ENCODE measurements around the gene SFT2D3. TPM values are rescaled to one million over a fixed set of nuclear protein-coding genes. Genes with fewer than 3 reads are reported as not detected.

SFT2D3 gene
- total and polyA plus RNA-seq, 2 of the 8 experiments (the other 6 are each of a cell fraction or from before 2014, with no cell fraction given), result 7.3 to 10.3 TPM

GRCh38 chr2:127681288-127681804, 20.0 kb upstream of the SFT2D3 start:
- Histone ChIP-seq H3K23me2 (ENCODE audit: low read depth, low read length) (no peaks in the 10 kb centered on the region), H3K27me3 (replicated peaks in 1 of 4; ENCODE audit: control insufficient read depth in 3 of 4, extremely low read depth in 1 of 4, insufficient read depth in 3 of 4, low read length in 3 of 4) (peaks cover 2 to 16% (median 9%) of the 10 kb centered on the region in 4 experiments), H2AFZ (ENCODE audit: low read length) (no peak overlapping the region), H2BK12ac (ENCODE audit: low read depth, low read length) (0 out of 2 replicates have a peak overlapping the region, but pooled peaks have one; percentile 39), H3K4me1 (replicated peaks in 1 of 4; ENCODE audit: control insufficient read depth in 3 of 4, insufficient read depth in 4 of 4, low read length in 3 of 4) (peaks cover 0 to 8% (median 0%) of the 10 kb centered on the region in 4 experiments; a peak in 2 of 7 replicates), H3K14ac (ENCODE audit: insufficient read length) (no peak overlapping the region), H2BK120ac (replicated peaks; ENCODE audit: low read depth, low read length) (no peak overlapping the region), H3K27ac (ENCODE audit: low read depth, low read length) (no peak overlapping the region), H3K4me2 (ENCODE audit: insufficient read depth in 1 of 2, low read depth in 2 of 2, low read length in 2 of 2) (no peak overlapping the region; a peak in 1 of 4 replicates), H3K9me3 (ENCODE audit: insufficient read depth in 2 of 2, low read depth in 1 of 2, low read length in 1 of 2) (no peaks in the 10 kb centered on the region), H4K91ac (replicated peaks; ENCODE audit: insufficient read length, low read length) (no peak overlapping the region), H3K4ac (replicated peaks; ENCODE audit: insufficient read length, low read depth, low read length) (peak overlapping the region; percentile 29), H2BK15ac (ENCODE audit: low read length) (no peak overlapping the region), H4K5ac (ENCODE audit: insufficient read length, low read depth, low read length) (no peak overlapping the region), H3K79me2 (ENCODE audit: control insufficient read depth in 1 of 2, insufficient read depth in 2 of 2, low read length in 2 of 2) (no peaks in the 10 kb centered on the region), H3K56ac (replicated peaks; ENCODE audit: insufficient read length, low read depth, low read length) (no peak overlapping the region), H3K36me3 (ENCODE audit: control insufficient read depth in 2 of 4, insufficient read depth in 4 of 4, low read length in 3 of 4) (no peaks in the 10 kb centered on the region), H4K20me1 (replicated peaks in 1 of 2; ENCODE audit: control insufficient read depth in 1 of 2, insufficient read depth in 2 of 2, low read length in 2 of 2) (no peaks in the 10 kb centered on the region), H3K18ac (ENCODE audit: extremely low read depth, low read length) (no peak overlapping the region), H4K8ac (ENCODE audit: extremely low read depth, insufficient read depth, low read length) (peak overlapping the region; percentile 75; the same call in 1 of the 2 replicates), H3K79me1 (ENCODE audit: low read depth, low read length) (no peaks in the 10 kb centered on the region), H3K9ac (replicated peaks in 1 of 4; ENCODE audit: extremely low read depth in 1 of 4, low read depth in 3 of 4, low read length in 3 of 4) (no peak overlapping the region), H2BK5ac (ENCODE audit: low read depth, low read length) (no peak overlapping the region), H3K4me3 (ENCODE audit: extremely low read depth in 1 of 4, insufficient read depth in 2 of 4, low read depth in 3 of 4, low read length in 4 of 4) (no peak overlapping the region), H3K23ac (ENCODE audit: insufficient read length) (no peak overlapping the region), H2BK20ac (ENCODE audit: low read length) (no peak overlapping the region), H2AK5ac (ENCODE audit: low read depth, low read length) (no peak overlapping the region)
- DNase-seq (ENCODE audit: low read depth in 1 of 2, low spot score in 2 of 2), result peak in 1 of 2 experiments; percentile 60
- POLR2A ChIA-PET (ENCODE audit: partially characterized antibody), result interaction anchor here (1.0 to 1.1 kb wide), 2 partner anchors 21 to 24 kb away, joined by 3 to 4 read pairs; no protein-coding TSS in a partner anchor
- CTCF ChIA-PET (ENCODE audit: partially characterized antibody), result interaction anchor here (1.8 to 6.0 kb wide), 3 partner anchors 14 to 41 kb away, joined by 5 to 40 read pairs (median 5); no protein-coding TSS in a partner anchor
- 81% methylated on average over 25 of the region's 25 CpGs; no CpG with 5 or more reads in 1 of the 2 experiments for WGBS, 2 experiments (ENCODE audit: extremely low coverage in 1 of 2, insufficient coverage in 1 of 2, insufficient read length in 1 of 2, insufficient replicate concordance in 2 of 2, low coverage in 1 of 2, low lambda C conversion rate in 2 of 2, missing lambda C conversion rate in 1 of 2)
- FAIRE-seq, result no peak
- TF ChIP-seq ZNF274 (IDR thresholded peaks at IDR 0.05; ENCODE audit: borderline replicate concordance, extremely low read depth, low read length) (no peak), FOSL1 (IDR thresholded peaks at IDR 0.05; ENCODE audit: insufficient read depth, low read depth, low read length) (no peak), JUN (IDR thresholded peaks at IDR 0.05; ENCODE audit: low read depth, low read length) (no peak), RNF2 (IDR thresholded peaks at IDR 0.05; ENCODE audit: borderline replicate concordance, low read depth, low read length, missing control alignments, poor library complexity, severe bottlenecking) (no peak)
- TF ChIP-seq, protein P1, sequence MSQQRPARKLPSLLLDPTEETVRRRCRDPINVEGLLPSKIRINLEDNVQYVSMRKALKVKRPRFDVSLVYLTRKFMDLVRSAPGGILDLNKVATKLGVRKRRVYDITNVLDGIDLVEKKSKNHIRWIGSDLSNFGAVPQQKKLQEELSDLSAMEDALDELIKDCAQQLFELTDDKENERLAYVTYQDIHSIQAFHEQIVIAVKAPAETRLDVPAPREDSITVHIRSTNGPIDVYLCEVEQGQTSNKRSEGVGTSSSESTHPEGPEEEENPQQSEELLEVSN (IDR thresholded peaks at IDR 0.05), result no peak
- TF ChIP-seq, protein P2, sequence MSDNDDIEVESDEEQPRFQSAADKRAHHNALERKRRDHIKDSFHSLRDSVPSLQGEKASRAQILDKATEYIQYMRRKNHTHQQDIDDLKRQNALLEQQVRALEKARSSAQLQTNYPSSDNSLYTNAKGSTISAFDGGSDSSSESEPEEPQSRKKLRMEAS (IDR thresholded peaks at IDR 0.05), result no peak

Measured in H1 (cell line).